A172 (cell line): Measurements from ENCODE around the gene TBC1D30. TPM values are rescaled to one million over a fixed set of nuclear protein-coding genes. Genes with fewer than 3 reads are reported as not detected.

Source experiments
- DNase-seq: peaks from one replicate; pipeline ENCODE4 v3.0.0-alpha.2; 2015; ENCODE audit warnings: low spot score
- total RNA-seq: library from RNA; depleted of rRNA; stranded (reverse); fragments of >200 nt; shearing (Covaris generic); gene quantifications from 2 replicates; pipeline ENCODE4 v1.2.3, GENCODE V29; 2014; rRNA removed

Gene TBC1D30
- total RNA-seq, 1 experiment from 2014 or later, result 1.6 TPM

DNA sequence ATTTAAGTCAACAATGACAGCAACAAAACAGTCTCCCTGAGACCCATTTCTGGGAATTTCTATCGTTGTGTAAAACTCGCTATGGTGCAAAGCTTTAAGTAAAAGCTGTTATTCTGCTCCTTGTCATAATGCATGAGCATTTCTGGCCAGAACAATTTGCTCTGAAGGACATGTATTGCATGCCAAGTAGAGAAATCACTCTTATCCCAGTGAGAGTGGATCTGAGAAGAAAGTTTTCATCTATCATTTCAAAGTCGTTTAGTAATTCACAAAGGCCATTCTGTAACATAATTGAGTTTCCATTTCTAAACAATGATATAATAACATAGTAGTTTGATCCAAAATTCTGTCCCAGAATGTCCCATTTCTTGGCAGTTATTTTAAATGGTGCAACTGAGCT is 86.6 kb downstream of the TBC1D30 start:
- no peak for DNase-seq

DNA sequence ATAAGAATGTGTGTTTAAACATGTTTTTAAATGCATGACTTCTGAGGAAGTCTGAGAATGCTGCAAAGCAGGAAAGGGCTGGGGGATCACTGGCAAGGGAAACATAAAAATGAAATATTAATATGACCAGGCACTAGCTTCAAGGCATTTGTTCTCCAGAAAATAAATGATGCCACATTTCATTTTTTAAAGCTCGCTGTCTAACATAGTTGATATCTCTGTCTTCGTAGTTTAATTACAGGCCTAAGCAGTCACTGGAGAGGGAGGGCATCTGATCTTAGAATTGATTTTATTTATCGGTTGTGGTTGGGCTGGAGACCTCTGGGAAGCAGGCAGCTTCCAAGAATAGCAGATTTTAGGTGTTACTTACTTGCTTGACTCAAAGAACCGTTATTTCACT is 87.5 kb downstream of the TBC1D30 start:
- no peak for DNase-seq

DNA sequence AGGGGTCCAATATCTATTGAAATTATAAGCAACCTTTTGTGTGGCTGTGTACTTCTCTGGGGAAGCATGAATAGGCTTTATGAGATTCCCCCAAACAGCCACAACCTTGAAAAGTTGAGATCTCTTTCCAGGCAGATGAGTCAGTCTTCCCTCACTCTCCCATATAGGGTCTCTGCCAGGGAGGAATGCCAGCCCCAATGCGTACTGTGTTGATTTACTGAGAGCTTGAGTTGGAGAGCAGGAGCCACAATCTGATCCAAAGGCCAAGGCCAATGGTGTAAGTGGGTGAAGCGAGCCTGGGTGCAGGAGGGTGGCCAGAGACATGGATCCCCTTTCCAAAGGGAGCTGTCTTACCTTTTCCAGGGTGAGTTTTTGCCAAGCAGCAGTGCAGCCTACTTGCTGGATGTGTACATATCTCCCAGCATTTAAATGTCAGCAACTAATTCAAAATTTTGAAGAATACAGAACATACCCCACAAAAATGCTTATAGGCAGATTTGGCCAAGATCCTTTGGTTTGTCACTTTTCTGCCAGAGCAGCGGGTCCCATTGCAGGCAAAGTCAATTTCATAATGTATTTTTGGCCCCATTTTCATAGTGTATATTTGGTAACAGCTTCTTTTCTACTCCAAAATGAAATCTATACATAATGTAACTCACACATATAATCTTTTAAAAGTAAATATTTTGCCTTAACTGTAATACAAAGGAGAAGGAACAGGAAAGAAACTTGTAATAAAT is 88.2 kb downstream of the TBC1D30 start:
- DNase-seq, result no peak

DNA sequence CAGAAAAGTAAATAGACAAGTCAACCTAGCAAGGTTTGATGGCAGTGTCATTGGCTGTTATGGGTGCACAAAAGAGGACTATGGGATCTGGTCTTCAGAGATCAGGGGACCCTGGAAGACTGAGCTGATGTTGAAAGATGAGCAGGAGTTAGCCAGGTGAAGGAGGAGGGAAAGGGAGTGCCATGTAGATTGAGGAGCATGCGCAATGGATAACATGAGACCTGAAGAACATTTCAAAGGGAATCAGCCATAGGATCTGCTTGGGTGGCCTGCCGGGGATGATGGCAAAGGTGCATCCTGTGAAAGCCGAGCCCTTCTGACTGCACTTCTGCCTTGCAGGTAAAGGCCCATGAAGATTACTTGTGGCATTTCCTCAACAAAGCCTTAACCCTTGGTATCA is 90.8 kb downstream of the TBC1D30 start:
- no peak for DNase-seq

DNA sequence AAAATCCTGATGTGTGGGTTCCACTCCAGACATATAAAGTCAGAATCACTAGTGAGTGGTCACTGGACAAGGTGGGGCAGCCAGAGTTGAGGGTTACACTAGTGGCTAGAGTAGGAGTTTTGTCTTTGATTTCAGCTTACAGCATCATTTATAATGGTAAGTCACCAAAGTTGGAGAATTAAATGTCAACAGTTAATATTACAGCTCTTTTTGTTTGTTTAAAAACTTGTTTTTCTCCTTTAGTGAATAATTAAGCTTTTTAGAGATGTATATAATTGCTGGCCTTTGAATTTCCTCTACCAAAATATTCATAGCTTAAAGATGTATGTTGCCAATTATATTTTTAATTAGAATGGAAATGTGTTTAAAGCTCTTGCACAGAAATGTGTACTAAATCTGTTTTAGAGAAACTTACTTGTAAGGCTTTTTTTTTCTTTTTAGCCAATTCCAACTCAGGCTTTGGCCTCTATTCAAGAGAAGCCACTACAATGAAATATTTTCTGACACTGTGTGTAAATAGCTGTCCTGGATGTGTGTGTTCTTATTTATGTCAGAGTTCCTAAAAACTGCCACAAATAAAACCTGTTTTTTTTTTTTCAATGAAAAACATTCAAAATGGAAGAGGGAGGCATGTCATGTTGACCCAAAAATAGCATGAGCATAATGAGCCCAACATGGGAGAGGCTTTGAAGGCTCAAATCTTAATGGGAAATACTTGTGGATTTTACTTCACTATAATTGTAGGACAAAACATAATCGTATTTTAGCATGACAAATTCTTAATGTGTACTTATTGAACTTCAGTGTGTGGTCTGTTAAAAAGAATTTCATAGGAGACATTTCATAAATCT is 92.2 kb downstream of the TBC1D30 start:
- DNase-seq, result no peak

DNA sequence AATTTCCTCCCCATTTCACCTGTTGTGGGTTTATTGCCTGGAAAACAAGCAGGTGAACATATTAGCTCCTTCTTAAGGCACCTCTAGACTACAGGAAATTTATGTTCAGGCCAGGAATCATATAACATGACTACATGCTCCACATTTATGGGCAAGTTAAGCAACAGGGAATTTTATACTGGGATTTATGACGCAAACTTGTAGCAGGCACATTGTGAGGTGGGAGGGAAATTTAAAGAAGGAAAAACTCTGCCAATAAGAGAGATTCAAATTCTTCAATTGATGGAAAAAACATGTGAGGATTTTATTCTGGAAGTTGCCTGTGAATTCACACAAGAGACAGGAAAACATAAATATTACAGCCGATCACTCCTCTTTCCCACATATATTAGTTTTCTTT is 93.9 kb downstream of the TBC1D30 start:
- DNase-seq, result no peak

DNA sequence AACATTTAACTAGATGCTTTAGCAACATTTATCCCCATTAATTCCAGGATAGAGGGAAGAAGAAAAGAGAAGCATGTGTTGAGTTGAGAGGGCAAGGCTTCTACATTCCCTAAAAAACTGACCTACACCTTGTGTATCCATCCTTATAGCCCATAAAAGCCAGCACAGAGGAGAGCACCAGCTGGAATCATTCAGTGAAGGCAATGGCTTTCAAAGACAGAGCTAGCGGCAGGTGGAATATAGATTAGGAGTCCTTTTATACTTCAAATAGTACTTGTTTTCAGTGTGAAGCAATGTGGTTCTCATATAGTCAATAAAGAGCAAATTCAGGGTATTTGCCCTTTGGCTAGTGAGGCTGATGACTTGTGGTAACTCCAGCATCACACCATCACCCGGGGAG is 94.4 kb downstream of the TBC1D30 start:
- DNase-seq, result no peak

DNA sequence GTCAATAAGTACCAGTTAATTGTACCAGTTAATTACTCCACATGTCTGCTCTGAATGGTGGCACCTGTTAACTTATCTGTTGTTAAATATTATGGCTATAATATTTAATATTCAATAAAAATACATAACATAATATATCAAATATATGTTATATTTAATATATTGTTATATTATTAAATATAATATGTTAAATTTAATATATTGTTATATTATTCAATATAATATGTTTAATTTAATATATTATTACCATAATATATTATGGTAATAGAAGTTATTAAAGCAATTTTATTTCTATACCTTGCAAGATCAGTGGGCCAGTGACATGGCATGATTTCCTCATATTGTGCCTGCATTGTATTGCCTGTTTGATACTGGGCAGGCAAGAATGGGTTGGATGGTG is 98.4 kb downstream of the TBC1D30 start:
- DNase-seq, result no peak

DNA sequence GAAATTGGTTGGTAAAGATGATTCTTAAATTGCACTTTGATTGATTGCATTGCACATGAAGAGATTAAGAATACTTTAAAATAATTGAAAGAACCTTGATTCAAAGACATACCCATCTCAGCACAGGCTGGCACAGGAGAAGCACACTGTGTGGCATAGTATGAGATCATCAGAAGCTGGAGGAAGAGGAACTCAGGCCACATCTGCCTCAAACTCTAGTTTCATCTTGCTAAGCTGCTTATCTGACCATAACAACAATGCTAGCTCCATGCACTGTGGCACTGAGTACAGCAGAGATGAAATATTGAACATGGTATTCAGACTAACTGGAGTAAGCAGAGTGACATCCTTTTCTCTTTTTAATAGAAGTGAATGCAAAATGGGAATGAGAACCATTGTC is 99.1 kb downstream of the TBC1D30 start:
- DNase-seq, result no peak

Other genes starting within 250 kb of the TBC1D30 start
- 21.4 and 23.0 TPM in 2 replicates for gene RASSF3, start 214.2 kb upstream of the TBC1D30 start, total RNA-seq
- gene GNS, start 65.2 kb upstream of the TBC1D30 start, total RNA-seq, result 139 and 146 TPM in 2 replicates